Endothelial cell (in vitro differentiated cells): Measurements from ENCODE around the gene KLHL26. TPM values are rescaled to one million over a fixed set of nuclear protein-coding genes. Genes with fewer than 3 reads are reported as not detected.

Experiments
- DNase-seq: peaks from one replicate; pipeline ENCODE4 v3.0.0; 2021; ENCODE audit warnings: low spot score
- H3K27ac Mint-ChIP-seq: one replicate; pipeline ENCODE4 v1.8.0; 2021; ENCODE audit warnings: mixed read lengths, inconsistent platforms; ENCODE audit not compliant: unreplicated experiment
- H3K27me3 Mint-ChIP-seq: one replicate; pipeline ENCODE4 v1.8.0; 2021; ENCODE audit warnings: mild to moderate bottlenecking, moderate library complexity, mixed read lengths, inconsistent platforms; ENCODE audit not compliant: unreplicated experiment
- H3K36me3 Mint-ChIP-seq: one replicate; pipeline ENCODE4 v1.8.0; 2021; ENCODE audit warnings: mild to moderate bottlenecking, low read depth, mixed read lengths, inconsistent platforms; ENCODE audit not compliant: unreplicated experiment
- H3K4me1 Mint-ChIP-seq: one replicate; pipeline ENCODE4 v1.8.0; 2021; ENCODE audit warnings: mild to moderate bottlenecking, mixed read lengths, inconsistent platforms; ENCODE audit not compliant: unreplicated experiment
- H3K4me3 Mint-ChIP-seq: one replicate; pipeline ENCODE4 v1.8.0; 2021; ENCODE audit warnings: mild to moderate bottlenecking, mixed read lengths, inconsistent platforms; ENCODE audit not compliant: unreplicated experiment
- H3K9me3 Mint-ChIP-seq: one replicate; pipeline ENCODE4 v1.8.0; 2021; ENCODE audit warnings: mixed read lengths, inconsistent platforms; ENCODE audit not compliant: unreplicated experiment
- total RNA-seq: library from RNA; stranded (reverse); fragmentation: NEBNext Ultra II Directional; extraction: Animal tissue kit (Norgen Biotek cat#: 25700); gene quantifications from one replicate; pipeline ENCODE4 v1.2.1, GENCODE V29; 2021; ENCODE audit not compliant: unreplicated experiment
- TF ChIP-seq, protein P1 (sequence below): fragments of 200-600 bp; sonication (generic); IDR thresholded peaks from one replicate; pipeline ENCODE4 v1.5.0; 2021; ENCODE audit warnings: antibody characterized with exemption; ENCODE audit not compliant: unreplicated experiment

KLHL26 gene
- total RNA-seq, 1 donor from 2014 or later, result 5.1 TPM

DNA sequence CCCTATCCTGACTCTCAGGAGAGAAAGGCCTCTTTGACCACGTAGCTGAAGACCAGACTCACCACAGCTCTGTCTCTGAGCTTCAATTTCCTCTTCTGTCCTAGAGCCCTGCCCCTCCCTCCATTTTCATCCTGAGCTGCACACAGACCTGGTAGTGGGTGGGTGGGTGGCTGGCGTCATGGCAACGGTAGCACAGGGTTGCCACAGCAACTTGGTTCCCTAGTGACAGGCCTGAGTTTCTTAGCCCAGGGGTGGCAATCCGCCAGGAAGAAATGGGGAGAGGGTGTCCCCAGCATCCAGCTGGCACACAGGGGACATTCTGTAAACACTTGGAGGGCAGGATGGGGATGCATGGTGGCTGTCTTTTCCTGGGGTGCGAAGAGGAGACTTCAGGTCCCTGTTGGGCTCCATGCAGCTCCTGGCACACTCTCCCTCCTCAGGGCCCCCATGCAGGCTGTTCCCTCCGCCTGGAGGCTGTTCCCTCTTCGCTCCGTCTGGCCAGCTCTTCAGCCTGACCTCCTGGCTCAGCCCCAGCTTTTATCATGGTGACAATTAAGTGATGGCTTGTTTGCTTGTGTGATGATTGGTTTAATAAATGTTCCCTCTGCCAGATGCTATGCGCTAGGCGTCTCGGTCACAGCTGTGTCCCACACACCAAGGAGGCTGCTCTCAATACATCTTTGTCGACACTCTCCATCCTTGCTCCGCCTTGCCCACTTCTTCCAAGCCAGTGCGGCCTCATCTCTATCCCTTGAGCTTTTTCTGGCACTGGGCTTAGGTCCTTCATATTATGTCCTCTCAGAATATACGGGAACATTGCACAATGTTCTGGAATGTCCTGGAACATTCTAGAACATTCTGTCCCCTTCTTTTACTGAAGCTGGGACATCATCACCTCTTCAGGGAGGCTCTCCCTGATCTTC is 7.4 kb upstream of the KLHL26 start:
- Mint-ChIP-seq H3K27me3 (peaks cover 5% of the 10 kb centered on the region), H3K36me3 (no peaks in the 10 kb centered on the region), H3K9me3 (no peaks in the 10 kb centered on the region), H3K4me3 (no peak overlapping the region), H3K4me1 (no peaks in the 10 kb centered on the region), H3K27ac (no peak overlapping the region)
- DNase-seq, result no peak
- TF ChIP-seq, protein P1, sequence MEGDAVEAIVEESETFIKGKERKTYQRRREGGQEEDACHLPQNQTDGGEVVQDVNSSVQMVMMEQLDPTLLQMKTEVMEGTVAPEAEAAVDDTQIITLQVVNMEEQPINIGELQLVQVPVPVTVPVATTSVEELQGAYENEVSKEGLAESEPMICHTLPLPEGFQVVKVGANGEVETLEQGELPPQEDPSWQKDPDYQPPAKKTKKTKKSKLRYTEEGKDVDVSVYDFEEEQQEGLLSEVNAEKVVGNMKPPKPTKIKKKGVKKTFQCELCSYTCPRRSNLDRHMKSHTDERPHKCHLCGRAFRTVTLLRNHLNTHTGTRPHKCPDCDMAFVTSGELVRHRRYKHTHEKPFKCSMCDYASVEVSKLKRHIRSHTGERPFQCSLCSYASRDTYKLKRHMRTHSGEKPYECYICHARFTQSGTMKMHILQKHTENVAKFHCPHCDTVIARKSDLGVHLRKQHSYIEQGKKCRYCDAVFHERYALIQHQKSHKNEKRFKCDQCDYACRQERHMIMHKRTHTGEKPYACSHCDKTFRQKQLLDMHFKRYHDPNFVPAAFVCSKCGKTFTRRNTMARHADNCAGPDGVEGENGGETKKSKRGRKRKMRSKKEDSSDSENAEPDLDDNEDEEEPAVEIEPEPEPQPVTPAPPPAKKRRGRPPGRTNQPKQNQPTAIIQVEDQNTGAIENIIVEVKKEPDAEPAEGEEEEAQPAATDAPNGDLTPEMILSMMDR, result no peak

DNA sequence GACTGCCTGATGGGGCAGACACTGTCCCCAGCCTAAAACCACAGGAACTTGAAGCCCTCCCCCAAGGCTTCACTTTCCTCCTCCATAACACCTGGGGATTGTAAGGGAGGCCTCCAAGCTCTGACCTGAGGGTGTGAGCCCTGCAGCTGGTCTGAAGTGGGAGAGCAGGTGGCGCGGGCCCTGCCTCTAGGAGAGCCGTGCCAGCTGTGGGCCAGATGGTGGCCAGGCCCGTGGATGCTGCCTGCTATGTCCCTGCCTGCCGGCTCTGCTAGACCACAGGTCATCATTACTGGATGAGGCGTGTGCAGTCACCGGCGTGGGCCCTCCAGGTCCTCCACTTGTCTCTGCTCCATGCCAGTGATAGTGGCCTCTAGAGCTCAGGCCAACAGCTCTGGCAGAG is 3.5 kb upstream of the KLHL26 start:
- Mint-ChIP-seq H3K27ac (no peak overlapping the region), H3K9me3 (no peaks in the 10 kb centered on the region), H3K36me3 (peaks cover 8% of the 10 kb centered on the region), H3K4me3 (no peak overlapping the region), H3K4me1 (peaks cover 2% of the 10 kb centered on the region), H3K27me3 (peaks cover 13% of the 10 kb centered on the region)
- DNase-seq, result no peak
- TF ChIP-seq, protein P1, result no peak

DNA sequence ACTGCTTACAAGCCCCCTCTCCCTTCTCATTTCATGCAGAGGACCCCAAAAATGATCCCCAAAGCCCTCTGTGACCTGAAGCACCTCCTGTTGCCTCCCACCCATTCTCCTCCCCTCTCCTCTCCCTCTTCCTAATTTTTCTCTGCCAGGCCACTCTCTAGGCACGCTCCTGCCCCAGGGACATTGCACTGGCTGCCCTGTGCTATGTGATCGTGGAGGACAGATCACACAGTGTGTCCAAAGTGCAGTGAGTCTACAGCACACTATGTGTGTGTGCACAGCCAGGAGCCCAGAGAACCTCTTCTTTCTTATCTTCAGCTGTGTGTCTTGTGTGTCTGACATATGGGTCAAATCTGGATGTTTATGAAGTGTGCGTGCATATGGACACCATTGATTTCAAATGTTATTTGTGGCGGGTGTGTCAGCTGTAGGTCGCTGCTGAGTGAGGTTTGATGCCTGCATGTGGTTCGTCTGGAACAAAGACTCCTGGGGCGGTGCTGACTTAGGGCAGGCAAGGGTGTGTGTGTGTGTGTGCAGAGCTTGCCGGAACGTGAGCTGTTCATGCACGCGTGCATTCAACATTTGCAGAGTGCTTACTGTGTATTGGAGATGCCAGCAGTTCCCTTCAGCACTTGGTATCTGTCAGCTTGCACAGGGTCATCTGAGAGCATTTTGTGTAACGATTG is 2.1 kb upstream of the KLHL26 start:
- peaks cover 8% of the 10 kb centered on the region for H3K36me3 Mint-ChIP-seq
- peak overlapping the region; percentile 16 for H3K4me3 Mint-ChIP-seq
- DNase-seq, result no peak
- no peak overlapping the region for H3K27ac Mint-ChIP-seq
- H3K4me1 Mint-ChIP-seq, result peaks cover 2% of the 10 kb centered on the region
- H3K27me3 Mint-ChIP-seq, result peaks cover 13% of the 10 kb centered on the region
- TF ChIP-seq, protein P1, result no peak
- H3K9me3 Mint-ChIP-seq, result no peaks in the 10 kb centered on the region

DNA sequence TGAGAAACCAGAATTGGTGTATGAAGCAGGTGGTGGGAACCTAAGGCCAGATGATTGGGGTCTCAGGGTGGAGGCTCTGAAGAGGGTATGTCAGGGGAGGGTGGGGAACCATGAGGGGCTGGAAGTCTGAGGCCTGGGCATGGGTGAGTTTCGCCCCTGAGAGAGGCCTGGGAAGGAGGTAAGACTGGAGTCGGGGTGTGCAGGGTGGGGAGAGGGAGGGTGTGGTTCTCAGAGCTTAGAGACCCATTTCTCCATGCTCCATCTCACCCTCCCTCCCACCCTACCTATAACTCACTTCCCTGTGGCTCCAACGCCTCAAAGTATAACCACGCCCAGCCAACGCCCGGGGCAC is 1.0 kb upstream of the KLHL26 start:
- DNase-seq, result no peak
- Mint-ChIP-seq H3K4me3 (peak overlapping the region; percentile 84), H3K9me3 (no peaks in the 10 kb centered on the region), H3K27ac (peak overlapping the region; percentile 48), H3K4me1 (peaks cover 2% of the 10 kb centered on the region), H3K27me3 (peaks cover 11% of the 10 kb centered on the region), H3K36me3 (peaks cover 8% of the 10 kb centered on the region)
- TF ChIP-seq, protein P1, result no peak
